Measurements from ENCODE around the gene CDH2. TPM values are rescaled to one million over a fixed set of nuclear protein-coding genes. Genes with fewer than 3 reads are reported as not detected.

Gene CDH2
- polyA plus RNA-seq, 2 donors: 0.12 to 0.38 TPM

GRCh38 chr18:28019425-28020108, 157.4 kb downstream of the CDH2 start:
- no peaks in the 10 kb centered on the region for H3K9me3 ChIP-seq (ENCODE audit: control insufficient read depth in 2 of 2, insufficient read depth in 1 of 2, low read depth in 1 of 2, low read length in 1 of 2)
- no peaks in the 10 kb centered on the region for H3K4me1 ChIP-seq (ENCODE audit: control insufficient read depth in 2 of 2, insufficient read depth in 2 of 2, low read length in 1 of 2)
- no peak overlapping the region for H3K4me3 ChIP-seq (ENCODE audit: low read depth in 1 of 2, low read length in 2 of 2)
- H3K36me3 ChIP-seq (ENCODE audit: control insufficient read depth in 2 of 2, insufficient read depth in 2 of 2, low read length in 1 of 2): no peaks in the 10 kb centered on the region
- 54 to 57% methylated on average over 3 of the region's 3 CpGs for WGBS, 2 donors
- no peak overlapping the region for H3K27ac ChIP-seq (ENCODE audit: low read depth in 2 of 2, low read length in 1 of 2)
- H3K27me3 ChIP-seq (ENCODE audit: control insufficient read depth in 1 of 2, insufficient read depth in 2 of 2, low read length in 2 of 2): no peaks in the 10 kb centered on the region

GRCh38 chr18:28018351-28018750, 158.6 kb downstream of the CDH2 start:
- Histone ChIP-seq H3K36me3 (ENCODE audit: control insufficient read depth in 2 of 2, insufficient read depth in 2 of 2, low read length in 1 of 2) (no peaks in the 10 kb centered on the region), H3K4me3 (ENCODE audit: low read depth in 1 of 2, low read length in 2 of 2) (no peak overlapping the region), H3K27ac (ENCODE audit: low read depth in 2 of 2, low read length in 1 of 2) (no peak overlapping the region), H3K4me1 (ENCODE audit: control insufficient read depth in 2 of 2, insufficient read depth in 2 of 2, low read length in 1 of 2) (no peaks in the 10 kb centered on the region), H3K9me3 (ENCODE audit: control insufficient read depth in 2 of 2, insufficient read depth in 1 of 2, low read depth in 1 of 2, low read length in 1 of 2) (no peaks in the 10 kb centered on the region), H3K27me3 (ENCODE audit: control insufficient read depth in 1 of 2, insufficient read depth in 2 of 2, low read length in 2 of 2) (no peaks in the 10 kb centered on the region)

- no peaks in the 10 kb centered on the region for H3K27me3 ChIP-seq (ENCODE audit: control insufficient read depth in 1 of 2, insufficient read depth in 2 of 2, low read length in 2 of 2)
Observed at GRCh38 chr18:28015671-28016070, 161.3 kb downstream of the CDH2 start.

GRCh38 chr18:28013066-28013465, 163.9 kb downstream of the CDH2 start:
- 66 to 76% methylated on average over 1 of the region's 1 CpG for WGBS, 2 donors
- Histone ChIP-seq H3K27me3 (ENCODE audit: control insufficient read depth in 1 of 2, insufficient read depth in 2 of 2, low read length in 2 of 2) (no peaks in the 10 kb centered on the region), H3K9me3 (ENCODE audit: control insufficient read depth in 2 of 2, insufficient read depth in 1 of 2, low read depth in 1 of 2, low read length in 1 of 2) (no peaks in the 10 kb centered on the region), H3K4me1 (ENCODE audit: control insufficient read depth in 2 of 2, insufficient read depth in 2 of 2, low read length in 1 of 2) (no peaks in the 10 kb centered on the region), H3K36me3 (ENCODE audit: control insufficient read depth in 2 of 2, insufficient read depth in 2 of 2, low read length in 1 of 2) (no peaks in the 10 kb centered on the region), H3K4me3 (ENCODE audit: low read depth in 1 of 2, low read length in 2 of 2) (no peak overlapping the region), H3K27ac (ENCODE audit: low read depth in 2 of 2, low read length in 1 of 2) (no peak overlapping the region)

More at GRCh38 chr18:28015671-28016070, 161.3 kb downstream of the CDH2 start:
- Histone ChIP-seq H3K4me3 (ENCODE audit: low read depth in 1 of 2, low read length in 2 of 2) (no peak overlapping the region), H3K9me3 (ENCODE audit: control insufficient read depth in 2 of 2, insufficient read depth in 1 of 2, low read depth in 1 of 2, low read length in 1 of 2) (no peaks in the 10 kb centered on the region), H3K36me3 (ENCODE audit: control insufficient read depth in 2 of 2, insufficient read depth in 2 of 2, low read length in 1 of 2) (no peaks in the 10 kb centered on the region), H3K27ac (ENCODE audit: low read depth in 2 of 2, low read length in 1 of 2) (no peak overlapping the region), H3K4me1 (ENCODE audit: control insufficient read depth in 2 of 2, insufficient read depth in 2 of 2, low read length in 1 of 2) (no peaks in the 10 kb centered on the region)
- 49 to 53% methylated on average over 3 of the region's 3 CpGs for WGBS, 2 donors

- H3K4me1 ChIP-seq (ENCODE audit: control insufficient read depth in 2 of 2, insufficient read depth in 2 of 2, low read length in 1 of 2): no peaks in the 10 kb centered on the region
- H3K27me3 ChIP-seq (ENCODE audit: control insufficient read depth in 1 of 2, insufficient read depth in 2 of 2, low read length in 2 of 2): no peaks in the 10 kb centered on the region
- H3K9me3 ChIP-seq (ENCODE audit: control insufficient read depth in 2 of 2, insufficient read depth in 1 of 2, low read depth in 1 of 2, low read length in 1 of 2): no peaks in the 10 kb centered on the region
- H3K27ac ChIP-seq (ENCODE audit: low read depth in 2 of 2, low read length in 1 of 2): no peak overlapping the region
- H3K36me3 ChIP-seq (ENCODE audit: control insufficient read depth in 2 of 2, insufficient read depth in 2 of 2, low read length in 1 of 2): no peaks in the 10 kb centered on the region
- H3K4me3 ChIP-seq (ENCODE audit: low read depth in 1 of 2, low read length in 2 of 2): no peak overlapping the region
Observed at GRCh38 chr18:28012336-28012735, 164.6 kb downstream of the CDH2 start.

- no peaks in the 10 kb centered on the region for H3K9me3 ChIP-seq (ENCODE audit: control insufficient read depth in 2 of 2, insufficient read depth in 1 of 2, low read depth in 1 of 2, low read length in 1 of 2)
- H3K27ac ChIP-seq (ENCODE audit: low read depth in 2 of 2, low read length in 1 of 2): no peak overlapping the region
- no peaks in the 10 kb centered on the region for H3K27me3 ChIP-seq (ENCODE audit: control insufficient read depth in 1 of 2, insufficient read depth in 2 of 2, low read length in 2 of 2)
- H3K4me1 ChIP-seq (ENCODE audit: control insufficient read depth in 2 of 2, insufficient read depth in 2 of 2, low read length in 1 of 2): no peaks in the 10 kb centered on the region
- H3K36me3 ChIP-seq (ENCODE audit: control insufficient read depth in 2 of 2, insufficient read depth in 2 of 2, low read length in 1 of 2): no peaks in the 10 kb centered on the region
- WGBS, 2 donors: 87% methylated on average over 6 of the region's 6 CpGs
- no peak overlapping the region for H3K4me3 ChIP-seq (ENCODE audit: low read depth in 1 of 2, low read length in 2 of 2)
Observed at GRCh38 chr18:28009589-28009988, 167.3 kb downstream of the CDH2 start.

GRCh38 chr18:28007841-28008240, 169.1 kb downstream of the CDH2 start:
- Histone ChIP-seq H3K36me3 (ENCODE audit: control insufficient read depth in 2 of 2, insufficient read depth in 2 of 2, low read length in 1 of 2) (no peaks in the 10 kb centered on the region), H3K4me1 (ENCODE audit: control insufficient read depth in 2 of 2, insufficient read depth in 2 of 2, low read length in 1 of 2) (no peaks in the 10 kb centered on the region), H3K9me3 (ENCODE audit: control insufficient read depth in 2 of 2, insufficient read depth in 1 of 2, low read depth in 1 of 2, low read length in 1 of 2) (no peaks in the 10 kb centered on the region), H3K27ac (ENCODE audit: low read depth in 2 of 2, low read length in 1 of 2) (no peak overlapping the region), H3K27me3 (ENCODE audit: control insufficient read depth in 1 of 2, insufficient read depth in 2 of 2, low read length in 2 of 2) (no peaks in the 10 kb centered on the region), H3K4me3 (ENCODE audit: low read depth in 1 of 2, low read length in 2 of 2) (no peak overlapping the region)
- 89 to 90% methylated on average over 5 of the region's 5 CpGs for WGBS, 2 donors

GRCh38 chr18:28005164-28005563, 171.8 kb downstream of the CDH2 start:
- no peaks in the 10 kb centered on the region for H3K27me3 ChIP-seq (ENCODE audit: control insufficient read depth in 1 of 2, insufficient read depth in 2 of 2, low read length in 2 of 2)
- H3K27ac ChIP-seq (ENCODE audit: low read depth in 2 of 2, low read length in 1 of 2): no peak overlapping the region
- H3K9me3 ChIP-seq (ENCODE audit: control insufficient read depth in 2 of 2, insufficient read depth in 1 of 2, low read depth in 1 of 2, low read length in 1 of 2): no peaks in the 10 kb centered on the region
- no peaks in the 10 kb centered on the region for H3K36me3 ChIP-seq (ENCODE audit: control insufficient read depth in 2 of 2, insufficient read depth in 2 of 2, low read length in 1 of 2)
- H3K4me1 ChIP-seq (ENCODE audit: control insufficient read depth in 2 of 2, insufficient read depth in 2 of 2, low read length in 1 of 2): no peaks in the 10 kb centered on the region
- H3K4me3 ChIP-seq (ENCODE audit: low read depth in 1 of 2, low read length in 2 of 2): no peak overlapping the region
- WGBS, 2 donors: 84 to 86% methylated on average over 7 of the region's 7 CpGs

GRCh38 chr18:28004606-28005005, 172.3 kb downstream of the CDH2 start:
- Histone ChIP-seq H3K4me3 (ENCODE audit: low read depth in 1 of 2, low read length in 2 of 2) (no peak overlapping the region), H3K36me3 (ENCODE audit: control insufficient read depth in 2 of 2, insufficient read depth in 2 of 2, low read length in 1 of 2) (no peaks in the 10 kb centered on the region), H3K4me1 (ENCODE audit: control insufficient read depth in 2 of 2, insufficient read depth in 2 of 2, low read length in 1 of 2) (no peaks in the 10 kb centered on the region), H3K27me3 (ENCODE audit: control insufficient read depth in 1 of 2, insufficient read depth in 2 of 2, low read length in 2 of 2) (no peaks in the 10 kb centered on the region), H3K9me3 (ENCODE audit: control insufficient read depth in 2 of 2, insufficient read depth in 1 of 2, low read depth in 1 of 2, low read length in 1 of 2) (no peaks in the 10 kb centered on the region), H3K27ac (ENCODE audit: low read depth in 2 of 2, low read length in 1 of 2) (no peak overlapping the region)
- WGBS, 2 donors: 63 to 64% methylated on average over 1 of the region's 1 CpG

GRCh38 chr18:28003451-28003850, 173.5 kb downstream of the CDH2 start:
- Histone ChIP-seq H3K27me3 (ENCODE audit: control insufficient read depth in 1 of 2, insufficient read depth in 2 of 2, low read length in 2 of 2) (no peaks in the 10 kb centered on the region), H3K4me3 (ENCODE audit: low read depth in 1 of 2, low read length in 2 of 2) (no peak overlapping the region), H3K9me3 (ENCODE audit: control insufficient read depth in 2 of 2, insufficient read depth in 1 of 2, low read depth in 1 of 2, low read length in 1 of 2) (no peaks in the 10 kb centered on the region), H3K36me3 (ENCODE audit: control insufficient read depth in 2 of 2, insufficient read depth in 2 of 2, low read length in 1 of 2) (no peaks in the 10 kb centered on the region), H3K27ac (ENCODE audit: low read depth in 2 of 2, low read length in 1 of 2) (no peak overlapping the region), H3K4me1 (ENCODE audit: control insufficient read depth in 2 of 2, insufficient read depth in 2 of 2, low read length in 1 of 2) (no peaks in the 10 kb centered on the region)
- WGBS, 2 donors: 81 to 85% methylated on average over 5 of the region's 5 CpGs

Measured in esophagus (tissue), 2 donors.